ENCODE data around the gene CALM3. TPM values are rescaled to one million over a fixed set of nuclear protein-coding genes. Genes with fewer than 3 reads are reported as not detected.
A peak's percentile ranks its signal among the peaks of the same experiment; 100 is the strongest.

CALM3 gene
- total RNA-seq, 3 donors from 2014 or later (not counting 1 experiment from before 2014, with no cell fraction given): 218 to 272 (median 235) TPM

DNA sequence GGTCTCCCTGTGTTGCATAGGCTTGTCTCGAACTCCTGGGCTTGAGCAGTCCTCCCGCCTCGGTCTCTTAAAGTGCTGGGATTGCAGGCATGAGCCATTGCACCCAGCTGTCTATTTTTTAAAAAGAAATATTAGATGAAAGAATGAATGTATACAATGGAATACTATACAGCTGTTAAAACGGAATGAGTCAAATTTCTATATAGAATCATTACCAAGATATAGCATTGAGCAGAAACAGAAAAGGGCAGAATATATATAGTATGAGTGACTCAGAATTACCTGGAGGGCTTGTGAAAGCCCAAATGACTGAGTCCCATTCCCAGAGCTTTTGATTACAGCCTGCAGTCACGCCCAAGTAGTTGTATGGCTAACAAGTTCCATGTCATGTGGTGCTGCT lies 55.4 kb downstream of the CALM3 start:
- Histone ChIP-seq H3K27me3 (ENCODE audit: control insufficient read depth, insufficient read depth, low read length) (peaks cover 28% of the 10 kb centered on the region), H3K36me3 (ENCODE audit: control insufficient read depth, insufficient read depth, low read length) (no peaks in the 10 kb centered on the region), H3K27ac (ENCODE audit: low read length) (no peak overlapping the region), H3K4me1 (ENCODE audit: control insufficient read depth, insufficient read depth, low read length) (peaks cover 21% of the 10 kb centered on the region), H3K9me3 (ENCODE audit: control insufficient read depth, insufficient read depth, low read length) (no peaks in the 10 kb centered on the region), H3K4me3 (ENCODE audit: low read length) (no peak overlapping the region)
- DNase-seq: no peak
- TF ChIP-seq, protein P1, sequence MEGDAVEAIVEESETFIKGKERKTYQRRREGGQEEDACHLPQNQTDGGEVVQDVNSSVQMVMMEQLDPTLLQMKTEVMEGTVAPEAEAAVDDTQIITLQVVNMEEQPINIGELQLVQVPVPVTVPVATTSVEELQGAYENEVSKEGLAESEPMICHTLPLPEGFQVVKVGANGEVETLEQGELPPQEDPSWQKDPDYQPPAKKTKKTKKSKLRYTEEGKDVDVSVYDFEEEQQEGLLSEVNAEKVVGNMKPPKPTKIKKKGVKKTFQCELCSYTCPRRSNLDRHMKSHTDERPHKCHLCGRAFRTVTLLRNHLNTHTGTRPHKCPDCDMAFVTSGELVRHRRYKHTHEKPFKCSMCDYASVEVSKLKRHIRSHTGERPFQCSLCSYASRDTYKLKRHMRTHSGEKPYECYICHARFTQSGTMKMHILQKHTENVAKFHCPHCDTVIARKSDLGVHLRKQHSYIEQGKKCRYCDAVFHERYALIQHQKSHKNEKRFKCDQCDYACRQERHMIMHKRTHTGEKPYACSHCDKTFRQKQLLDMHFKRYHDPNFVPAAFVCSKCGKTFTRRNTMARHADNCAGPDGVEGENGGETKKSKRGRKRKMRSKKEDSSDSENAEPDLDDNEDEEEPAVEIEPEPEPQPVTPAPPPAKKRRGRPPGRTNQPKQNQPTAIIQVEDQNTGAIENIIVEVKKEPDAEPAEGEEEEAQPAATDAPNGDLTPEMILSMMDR (IDR thresholded peaks at IDR 0.05): no peak
- Mint-ChIP-seq H3K36me3 (no peaks in the 10 kb centered on the region), H3K27me3 (ENCODE audit: low read depth in 2 of 2) (peaks cover 35 to 38% of the 10 kb centered on the region in 2 donors), H3K4me3 (no peak overlapping the region), H3K9me3 (no peaks in the 10 kb centered on the region), H3K27ac (no peak overlapping the region), H3K4me1 (peaks cover 8 to 23% of the 10 kb centered on the region in 2 donors)
- intact Hi-C loops (cut with micrococcal nuclease): no loop called here
- no peak for ATAC-seq
- 92% methylated on average over 4 of the region's 5 CpGs for WGBS (ENCODE audit: insufficient coverage)

DNA sequence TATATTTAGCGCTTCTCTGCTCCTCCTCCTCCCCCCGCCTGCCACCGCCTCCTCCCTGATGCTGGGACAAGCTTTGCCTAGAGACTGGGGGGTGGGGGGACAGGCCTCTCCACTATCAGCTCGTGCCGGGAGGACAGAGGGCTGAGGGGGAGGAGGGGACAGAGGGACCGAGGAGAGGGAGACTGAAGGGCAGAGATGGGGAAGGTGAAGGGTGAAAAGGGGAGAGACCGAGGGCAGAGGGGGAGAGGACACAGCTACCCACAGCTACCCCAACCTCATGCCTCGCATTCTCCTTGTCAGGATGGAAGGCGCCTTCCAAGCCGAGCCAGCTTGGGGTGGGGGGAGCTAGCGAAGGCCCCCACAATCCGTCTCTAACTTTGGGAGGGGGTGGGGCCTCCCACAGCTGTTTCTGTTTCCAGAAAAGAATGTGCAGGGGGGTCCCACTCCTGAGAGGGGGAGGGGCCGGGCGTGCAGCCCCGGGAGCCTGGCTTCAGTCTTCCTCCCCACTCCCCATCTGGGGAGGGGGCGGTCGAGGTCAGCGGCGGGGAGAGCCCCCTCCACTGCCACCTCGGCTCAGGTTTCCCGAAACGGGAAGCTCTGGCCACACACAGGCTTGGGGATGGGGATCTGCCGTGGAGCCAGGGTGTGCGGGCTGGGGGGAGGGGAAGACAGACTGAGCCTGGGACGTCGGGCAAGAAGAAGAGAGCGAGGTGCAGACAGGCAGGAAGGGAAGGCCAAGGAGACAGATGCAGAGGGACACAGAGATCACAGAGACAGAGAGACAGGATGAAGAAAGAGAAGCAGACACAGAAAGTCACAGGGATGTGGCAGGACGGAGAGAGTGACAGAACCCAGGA lies 58.2 kb downstream of the CALM3 start:
- Histone ChIP-seq H3K9me3 (ENCODE audit: control insufficient read depth, insufficient read depth, low read length) (no peaks in the 10 kb centered on the region), H3K4me1 (ENCODE audit: control insufficient read depth, insufficient read depth, low read length) (peaks cover 29% of the 10 kb centered on the region), H3K4me3 (ENCODE audit: low read length) (no peak overlapping the region), H3K36me3 (ENCODE audit: control insufficient read depth, insufficient read depth, low read length) (no peaks in the 10 kb centered on the region), H3K27ac (ENCODE audit: low read length) (no peak overlapping the region), H3K27me3 (ENCODE audit: control insufficient read depth, insufficient read depth, low read length) (peaks cover 28% of the 10 kb centered on the region)
- Mint-ChIP-seq H3K4me3 (peak overlapping the region; percentile 70), H3K4me1 (peaks cover 16 to 32% of the 10 kb centered on the region in 2 donors), H3K27ac (peak overlapping the region in 1 of 2 donors; percentile 88), H3K36me3 (no peaks in the 10 kb centered on the region), H3K9me3 (no peaks in the 10 kb centered on the region), H3K27me3 (ENCODE audit: low read depth in 2 of 2) (peaks cover 17 to 30% of the 10 kb centered on the region in 2 donors)
- WGBS (ENCODE audit: insufficient coverage): 4% methylated on average over 21 of the region's 28 CpGs
- TF ChIP-seq, protein P1 (IDR thresholded peaks at IDR 0.05): no peak
- DNase-seq: peak in 1 of 2 donors; percentile 35
- no peak for ATAC-seq
- intact Hi-C loops (cut with micrococcal nuclease): no loop called here

DNA sequence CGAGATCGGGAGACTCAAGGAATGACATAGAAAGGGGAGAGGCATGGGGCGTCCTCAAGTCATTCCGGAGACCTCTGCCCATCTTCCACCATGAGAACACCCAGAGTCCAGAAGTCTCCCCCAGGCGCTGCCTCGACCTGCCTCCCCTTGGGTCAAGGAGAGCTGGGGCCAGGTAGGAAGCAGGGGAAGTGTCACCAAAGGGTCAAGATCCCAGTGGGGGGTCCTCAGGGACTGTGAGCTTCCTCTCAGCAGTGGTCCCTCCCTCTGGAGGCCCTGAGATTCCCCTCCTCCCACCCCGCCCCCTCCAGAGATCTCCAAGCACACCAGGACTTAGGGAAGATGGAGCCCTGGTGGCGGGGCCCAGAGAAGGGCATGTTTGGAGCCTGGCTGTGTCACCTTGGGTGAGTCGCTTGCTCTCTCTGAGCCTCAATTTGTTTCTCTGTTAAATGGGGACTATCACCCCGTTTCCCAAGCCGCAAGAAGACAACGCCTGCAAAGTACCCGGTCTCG lies 58.9 kb downstream of the CALM3 start:
- Histone ChIP-seq H3K9me3 (ENCODE audit: control insufficient read depth, insufficient read depth, low read length) (no peaks in the 10 kb centered on the region), H3K4me1 (ENCODE audit: control insufficient read depth, insufficient read depth, low read length) (peaks cover 29% of the 10 kb centered on the region), H3K27ac (ENCODE audit: low read length) (no peak overlapping the region), H3K27me3 (ENCODE audit: control insufficient read depth, insufficient read depth, low read length) (peaks cover 28% of the 10 kb centered on the region), H3K4me3 (ENCODE audit: low read length) (peak overlapping the region; percentile 28), H3K36me3 (ENCODE audit: control insufficient read depth, insufficient read depth, low read length) (no peaks in the 10 kb centered on the region)
- DNase-seq: peak in 1 of 2 donors; percentile 37
- peak overlapping the region; percentile 70 for H3K4me3 Mint-ChIP-seq
- H3K27me3 Mint-ChIP-seq (ENCODE audit: low read depth in 2 of 2): peaks cover 17 to 26% of the 10 kb centered on the region in 2 donors
- peak overlapping the region in 1 of 2 donors; percentile 88 for H3K27ac Mint-ChIP-seq
- intact Hi-C loops (cut with micrococcal nuclease): no loop called here
- TF ChIP-seq, protein P1 (IDR thresholded peaks at IDR 0.05): no peak
- H3K36me3 Mint-ChIP-seq: no peaks in the 10 kb centered on the region
- no peaks in the 10 kb centered on the region for H3K9me3 Mint-ChIP-seq
- H3K4me1 Mint-ChIP-seq: peaks cover 16 to 32% of the 10 kb centered on the region in 2 donors
- no peak for ATAC-seq
- WGBS (ENCODE audit: insufficient coverage): 10% methylated on average over 14 of the region's 14 CpGs

Other genes with a start within 250 kb of the CALM3 start
- not detected for gene CCDC8, start 187.8 kb upstream of the CALM3 start, total RNA-seq
- gene PNMA8C, start 172.4 kb upstream of the CALM3 start, total RNA-seq: 1 to 10 TPM in 1 of 3 donors, under 1 TPM in 2; 0.55 to 1.2 (median 0.87) TPM
- not detected for gene PNMA8A, start 129.8 kb upstream of the CALM3 start, total RNA-seq
- under 1 TPM in 2 of 3 donors, not detected in 1; 0.08 to 0.09 TPM for gene PNMA8B, start 105.5 kb upstream of the CALM3 start, total RNA-seq
- 1 to 10 TPM in 2 of 3 donors, under 1 TPM in 1; 0.75 to 1.4 (median 1.0) TPM for gene PTGIR, start 23.8 kb downstream of the CALM3 start, total RNA-seq
- not detected for gene GNG8, start 34.9 kb downstream of the CALM3 start, total RNA-seq
- gene DACT3, start 59.9 kb downstream of the CALM3 start, total RNA-seq: under 1 TPM in 2 of 3 donors, not detected in 1; 0.14 to 0.20 TPM
- 100 to 1,000 TPM; 179 to 216 (median 203) TPM for gene PRKD2, start 115.8 kb downstream of the CALM3 start, total RNA-seq
- gene FKRP, start 144.7 kb downstream of the CALM3 start, total RNA-seq: 10 to 100 TPM; 19.1 to 23.3 (median 19.8) TPM
- gene STRN4, start 145.1 kb downstream of the CALM3 start, total RNA-seq: 100 to 1,000 TPM; 125 to 152 (median 125) TPM
- 10 to 100 TPM; 11.2 to 23.1 (median 18.9) TPM for gene SLC1A5, start 187.3 kb downstream of the CALM3 start, total RNA-seq
- gene AP2S1, start 249.5 kb downstream of the CALM3 start, total RNA-seq: 10 to 100 TPM; 45.0 to 49.1 (median 45.4) TPM

Data from natural killer cell (primary cell).